ENCODE results near the gene RAMACL.
"Not testable (repeated sequence)": the region's sequence is repeated elsewhere in the genome, so short reads cannot be mapped to it uniquely, and the experiment has no call there.

Gene RAMACL

GRCh38 chr6:166595061-166595780, 8.7 kb upstream of the RAMACL start:
- DNase-seq, result no peak

DNA sequence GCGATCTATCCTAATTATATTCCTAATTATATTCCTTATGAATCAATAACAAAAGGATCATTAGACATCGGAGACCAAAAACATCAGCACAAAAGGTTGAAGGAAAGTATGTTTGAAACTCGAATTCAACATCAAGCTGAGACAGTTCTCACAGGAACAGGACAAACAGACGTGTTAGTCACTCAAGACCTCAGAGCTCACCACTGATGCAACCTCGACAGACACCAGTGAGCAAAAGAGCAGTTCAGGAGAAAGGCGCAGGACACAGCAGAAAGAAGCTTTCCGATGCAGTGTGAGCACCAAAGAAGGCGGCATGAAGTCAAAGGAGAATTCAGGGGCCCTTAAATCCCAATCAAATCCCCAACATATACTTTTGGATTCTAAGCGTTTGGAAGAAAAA, 6.3 kb upstream of the RAMACL start:
- no peak for DNase-seq

DNA sequence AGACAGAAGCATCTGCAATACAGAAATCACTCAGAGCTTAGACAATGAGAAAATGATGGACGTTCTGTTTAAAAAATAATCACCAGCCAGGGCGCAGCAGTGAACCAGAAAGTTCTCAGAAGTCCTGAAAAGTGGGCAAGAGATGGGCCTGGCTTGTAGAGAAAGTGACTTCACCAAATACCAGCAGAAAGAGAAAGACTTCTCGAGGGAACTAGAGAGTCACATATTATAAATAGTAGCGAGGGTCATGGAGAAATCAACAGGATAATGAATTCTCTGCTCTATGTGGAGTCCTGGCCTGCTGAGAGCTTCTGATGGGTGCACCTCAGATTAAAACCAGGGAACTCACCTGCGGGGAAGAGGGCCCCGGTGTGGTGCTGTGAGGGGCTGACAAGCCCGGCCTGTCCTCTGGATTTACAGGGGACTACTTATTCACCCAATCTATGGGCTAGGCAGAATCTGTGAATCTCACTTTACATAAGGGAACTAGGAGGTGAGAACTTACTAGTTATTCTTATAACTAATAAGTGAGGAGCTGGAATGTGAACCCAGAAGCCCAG, 5.6 kb upstream of the RAMACL start:
- no peak for DNase-seq

DNA sequence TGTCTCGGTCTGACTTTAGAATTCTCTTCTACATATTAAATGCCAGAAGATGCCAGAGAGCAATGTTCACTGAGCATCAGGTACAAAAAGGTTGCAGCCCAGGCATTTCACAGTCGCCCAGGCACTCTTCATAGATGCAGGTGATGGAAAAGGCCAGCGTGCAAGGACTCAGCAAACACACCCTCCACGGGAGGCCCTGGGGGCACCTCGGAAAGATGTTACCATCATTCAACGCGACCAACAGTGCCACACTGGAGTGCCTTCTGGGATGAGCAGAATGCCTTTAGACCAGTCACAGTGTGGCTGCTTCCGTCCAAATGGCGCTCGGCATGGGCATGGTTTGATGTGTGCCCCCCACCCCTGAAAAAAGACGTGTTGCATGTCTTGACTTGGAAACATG, 4.5 kb upstream of the RAMACL start:
- DNase-seq, result no peak

DNA sequence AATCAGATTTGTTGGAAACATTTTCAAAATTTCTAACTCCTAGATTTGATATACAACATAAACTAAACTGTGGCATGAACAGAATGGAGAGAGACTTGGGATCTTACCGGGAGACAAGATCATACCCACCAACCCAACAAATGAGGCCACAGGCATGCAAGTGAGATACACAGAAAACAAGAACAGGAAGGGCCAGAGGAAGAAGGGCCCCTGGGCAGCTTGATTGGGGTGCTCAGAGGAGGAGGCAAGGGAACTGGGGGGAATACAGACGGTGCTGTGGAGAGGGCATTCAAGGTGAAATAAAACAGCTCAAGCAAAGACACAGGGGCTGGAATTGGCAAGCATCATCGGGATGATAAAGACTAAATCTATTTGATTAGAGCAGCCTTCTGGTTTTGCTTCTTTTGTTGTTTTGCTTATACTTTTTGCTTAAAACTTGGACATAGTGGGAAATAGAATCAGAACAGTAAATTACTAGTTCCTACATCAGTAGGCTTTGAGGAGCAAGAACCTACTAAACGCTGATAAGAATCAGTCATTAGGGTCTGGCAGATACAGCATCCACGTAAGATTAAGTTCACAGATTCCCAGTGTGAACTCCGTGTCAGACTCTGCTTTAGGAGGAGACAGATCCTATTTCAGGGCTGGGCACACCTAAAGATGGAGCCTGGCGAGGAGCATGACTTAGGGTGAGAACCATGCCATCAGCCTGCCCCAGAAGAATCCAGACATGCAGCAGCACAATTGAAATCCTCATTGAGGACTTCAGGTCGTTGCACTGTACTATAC, 3.5 kb upstream of the RAMACL start:
- no peak for DNase-seq

DNA sequence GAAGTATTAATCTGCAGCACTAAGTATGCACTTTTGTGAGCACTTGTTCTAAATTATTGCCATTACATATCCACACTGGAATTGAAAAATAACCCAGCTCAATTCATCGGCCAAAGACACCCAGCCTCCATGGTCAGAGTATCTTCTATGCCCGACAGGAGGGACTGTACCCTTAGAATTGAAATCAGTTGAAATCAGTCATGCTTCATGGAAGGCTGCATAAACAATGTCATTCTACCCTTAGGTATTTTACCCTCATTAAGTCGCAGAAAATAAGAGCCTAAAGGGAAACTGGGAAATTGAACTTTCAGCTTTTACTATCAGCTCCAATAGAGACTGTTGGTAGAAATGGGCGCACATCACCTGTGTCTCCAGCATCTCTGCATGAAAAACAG, 2.9 kb upstream of the RAMACL start:
- no peak for DNase-seq

DNA sequence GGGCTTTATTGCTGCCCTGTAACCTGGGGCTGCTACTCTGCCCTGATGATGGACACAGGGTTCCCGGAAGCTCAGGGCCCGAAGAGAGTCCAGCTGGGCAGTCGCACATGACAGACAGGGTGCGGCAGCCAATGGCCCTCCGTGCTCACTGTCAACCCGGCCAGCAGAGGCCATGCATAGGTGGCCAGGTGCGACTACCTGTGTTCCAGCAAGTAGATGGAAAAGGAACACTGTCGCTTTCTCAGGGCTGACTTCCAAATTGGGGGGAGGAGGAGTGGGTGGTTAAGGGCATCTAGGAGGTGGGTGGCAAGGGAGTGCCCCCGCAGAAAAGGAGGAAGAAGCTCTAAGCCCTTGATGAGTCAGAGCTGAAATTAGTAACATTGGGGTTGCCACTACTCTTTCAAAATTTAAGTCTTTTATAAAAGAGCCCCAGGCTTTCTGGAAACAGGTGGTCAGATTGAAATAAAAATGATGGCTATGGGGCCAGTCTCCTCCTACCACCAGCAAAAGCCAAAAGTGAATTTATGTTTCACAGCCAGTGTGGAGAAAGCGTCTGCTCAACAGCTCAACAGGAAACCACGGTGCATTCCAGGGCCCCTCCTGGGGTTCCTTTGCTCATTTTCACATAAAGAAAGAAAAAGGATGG, 2.3 kb upstream of the RAMACL start:
- DNase-seq, result peak in 1 of 2 donors; percentile 16

DNA sequence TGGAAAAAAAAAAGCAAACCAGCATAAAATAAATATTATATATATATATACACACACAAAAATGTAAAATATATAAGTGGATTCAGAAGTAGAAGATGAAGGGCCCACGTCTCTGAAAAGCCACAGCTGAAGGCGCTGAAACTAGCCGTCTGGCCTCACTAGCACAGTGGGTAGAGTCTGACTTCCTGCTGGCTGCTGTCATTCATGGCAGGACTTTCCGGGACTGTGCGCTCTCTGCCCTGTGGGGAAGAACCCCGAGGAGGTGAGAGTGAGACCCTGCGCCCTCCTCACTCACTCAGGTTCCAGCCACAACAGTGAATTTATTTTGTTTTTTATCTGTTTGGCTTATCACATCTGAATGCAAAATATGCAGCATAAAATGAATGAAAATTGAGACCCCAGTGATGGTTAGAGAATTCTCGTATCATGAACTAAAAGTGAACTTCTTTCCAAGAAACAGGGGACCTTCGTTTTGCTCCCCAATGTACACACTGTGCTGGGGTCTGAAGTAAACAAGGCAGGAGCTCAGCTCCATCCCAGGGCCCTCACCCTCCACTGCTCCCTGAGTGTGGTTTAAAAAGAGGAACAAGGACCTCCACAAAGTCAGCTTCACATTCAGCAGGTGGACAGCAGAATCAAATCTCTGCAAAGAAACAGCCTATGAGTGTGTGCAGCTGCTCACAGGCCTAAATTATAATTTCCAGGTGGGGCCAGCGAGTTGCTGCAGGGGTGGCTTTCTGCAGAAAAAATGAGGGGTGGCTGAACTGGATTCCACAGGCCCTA, 1.3 kb upstream of the RAMACL start:
- peak in 1 of 2 donors; percentile 19 for DNase-seq

GRCh38 chr6:166584853-166585429, 1.5 kb downstream of the RAMACL start:
- DNase-seq, result no peak

- no peak for DNase-seq
Measured at GRCh38 chr6:166584155-166584554, 2.3 kb downstream of the RAMACL start.

DNA sequence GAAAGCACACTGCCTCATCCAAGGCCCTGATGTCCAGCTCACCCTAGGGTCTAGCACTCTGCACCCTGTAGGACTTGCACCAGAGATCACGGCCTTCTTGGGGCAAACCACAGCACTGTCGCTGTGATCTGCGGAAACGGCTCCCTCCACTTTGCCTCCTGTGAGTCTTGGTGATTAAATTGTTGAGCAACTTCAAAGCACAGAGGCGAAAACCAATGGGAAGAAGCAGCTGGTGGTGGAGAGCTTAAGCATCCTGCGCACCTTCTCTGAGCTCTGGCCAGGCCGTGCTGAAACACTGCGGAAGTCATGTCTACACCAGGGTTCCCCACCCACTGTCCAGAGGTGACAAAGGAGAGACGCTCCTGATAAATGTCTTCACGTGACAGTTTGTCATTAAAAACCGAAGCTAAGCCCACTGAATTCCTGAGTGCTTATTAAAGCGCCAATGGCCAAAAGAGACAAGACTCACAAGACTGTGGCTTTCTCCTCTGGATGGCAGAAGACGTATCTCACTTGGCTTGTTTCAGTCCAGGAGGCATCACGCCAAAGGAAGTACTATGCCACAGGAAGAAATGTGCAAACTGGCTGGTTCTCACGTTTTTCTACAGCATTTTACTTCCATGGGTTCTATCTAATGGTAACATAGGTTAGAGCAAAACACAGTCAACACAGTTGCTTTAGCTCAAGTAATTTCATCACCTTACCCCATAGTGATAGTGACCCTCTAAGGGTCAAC, 3.1 kb downstream of the RAMACL start:
- no peak for DNase-seq

- DNase-seq, result no peak
Measured at GRCh38 chr6:166582258-166582657, 4.2 kb downstream of the RAMACL start.

GRCh38 chr6:166581801-166582200, 4.7 kb downstream of the RAMACL start:
- not testable (repeated sequence) for DNase-seq

DNA sequence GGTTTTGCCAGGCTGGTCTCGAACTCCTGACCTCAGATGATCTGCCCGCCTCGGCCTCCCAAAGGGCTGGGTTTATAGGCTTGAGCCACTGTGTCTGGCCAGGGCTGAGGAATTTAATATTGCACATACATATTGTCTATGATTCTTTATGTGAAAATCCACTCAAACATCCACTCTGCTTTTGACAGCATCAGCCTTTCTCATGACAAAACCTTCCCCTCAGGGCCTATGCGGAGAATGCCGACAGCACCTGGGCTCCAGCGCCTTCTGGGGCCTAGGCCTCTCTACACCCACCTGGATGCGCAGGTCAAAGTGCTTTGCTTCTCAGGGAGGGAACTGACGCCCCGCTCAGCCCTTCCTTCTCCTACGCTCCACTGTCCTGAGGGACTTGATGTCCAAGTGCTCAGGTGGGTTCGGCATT, 5.4 kb downstream of the RAMACL start:
- no peak for DNase-seq

- DNase-seq, result no peak
Measured at GRCh38 chr6:166580076-166581050, 6.1 kb downstream of the RAMACL start.

- no peak for DNase-seq
Measured at GRCh38 chr6:166579237-166579850, 7.1 kb downstream of the RAMACL start.

- no peak for DNase-seq
Measured at GRCh38 chr6:166578536-166579236, 7.8 kb downstream of the RAMACL start.

DNA sequence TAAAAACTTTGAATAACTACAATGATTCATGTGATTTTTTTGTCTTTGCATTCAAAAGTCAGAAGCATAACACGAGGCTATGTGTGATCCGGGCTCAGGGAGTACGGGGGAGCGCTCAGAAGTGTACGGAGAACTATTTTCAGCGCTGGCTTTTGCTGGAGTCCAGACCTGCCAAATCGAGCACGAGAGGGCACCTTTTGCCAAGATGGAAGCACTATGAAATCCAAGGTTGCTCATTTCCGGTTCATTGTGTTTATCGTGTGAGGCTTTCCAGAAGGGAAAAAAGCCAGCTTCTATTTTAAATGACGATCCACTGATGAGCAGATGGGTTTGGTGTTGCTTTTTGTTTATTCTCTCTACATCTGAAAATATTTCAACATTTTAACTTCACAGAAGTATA, 11.3 kb downstream of the RAMACL start:
- DNase-seq, result no peak

DNA sequence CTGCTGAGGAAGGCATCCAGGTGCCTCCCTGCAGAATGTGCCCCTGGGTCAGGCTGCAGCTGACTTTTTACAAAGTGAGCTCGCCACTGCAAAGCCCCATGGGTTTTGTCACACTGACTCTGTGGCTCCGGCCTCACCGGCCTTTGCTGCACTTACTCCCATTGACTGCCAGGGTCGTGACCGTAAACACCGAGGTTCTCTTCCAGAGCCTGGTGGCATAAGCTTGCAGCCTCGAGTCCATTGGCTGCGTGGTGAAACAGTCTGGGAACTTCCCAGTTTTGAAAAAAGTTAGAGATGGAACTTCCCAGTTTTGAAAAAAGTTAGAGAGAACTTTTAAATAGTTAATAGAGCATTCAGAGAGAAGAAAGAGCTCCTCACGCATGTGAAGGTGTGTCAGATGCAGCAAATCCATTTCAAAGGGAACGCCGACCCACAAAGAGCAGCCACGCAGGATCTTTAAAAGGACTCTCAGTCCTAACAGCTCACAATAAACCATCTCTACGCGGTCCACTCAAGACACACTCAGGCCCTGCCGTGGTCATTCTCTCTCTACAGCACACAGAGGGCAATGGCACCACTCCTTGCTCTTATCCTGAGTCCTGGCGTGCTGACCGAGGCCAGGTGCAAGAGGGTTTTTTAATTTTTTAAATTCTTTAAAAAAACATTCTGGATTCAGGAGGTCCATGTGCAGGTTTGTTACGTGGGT, 12.8 kb downstream of the RAMACL start:
- no peak for DNase-seq
